ENCODE results near the gene FUT3.

GRCh38 chr19:5900976-5901375 lies 49.7 kb upstream of the FUT3 start:
- TF ChIP-seq CTCF (IDR thresholded peaks at IDR 0.05; ENCODE audit: insufficient read depth, low read length, poor library complexity, severe bottlenecking) (no peak), EZH2phosphoT487 (conservative IDR thresholded peaks at IDR 0.05; ENCODE audit: low read length) (no peak)

Data from SU-DHL-6 (cell line).